ENCODE data around the gene UROD.
A peak's percentile ranks its signal among the peaks of the same experiment; 100 is the strongest.

Gene UROD

GRCh38 chr1:45008516-45008915 lies 3.5 kb upstream of the UROD start:
- DNase-seq (ENCODE audit: low read depth) = no peak

GRCh38 chr1:45009296-45009865 lies 2.7 kb upstream of the UROD start:
- DNase-seq (ENCODE audit: low read depth) = no peak

- DNase-seq (ENCODE audit: low read depth) = no peak
Observed at GRCh38 chr1:45009956-45010854, 1.8 kb upstream of the UROD start.

GRCh38 chr1:45010855-45011811 lies 921 bp upstream of the UROD start, which contains the start of gene HECTD3:
TSS of gene HECTD3 (minus strand) at chr1:45011324. CDS start at chr1:45011257, 67 bp downstream.
- DNase-seq (ENCODE audit: low read depth) = peak; percentile 61

GRCh38 chr1:45012639-45013278 lies 705 bp downstream of the UROD start:
- DNase-seq (ENCODE audit: low read depth) = no peak

GRCh38 chr1:45013551-45014209 lies 1.6 kb downstream of the UROD start:
- no peak for DNase-seq (ENCODE audit: low read depth)

GRCh38 chr1:45014321-45015028 lies 2.4 kb downstream of the UROD start:
- DNase-seq (ENCODE audit: low read depth) = peak; percentile 65

GRCh38 chr1:45015683-45016082 lies 3.6 kb downstream of the UROD start:
- no peak for DNase-seq (ENCODE audit: low read depth)

GRCh38 chr1:45016090-45016697 lies 4.1 kb downstream of the UROD start:
- no peak for DNase-seq (ENCODE audit: low read depth)

- DNase-seq (ENCODE audit: low read depth) = no peak
Observed at GRCh38 chr1:45016767-45017166, 4.7 kb downstream of the UROD start.

GRCh38 chr1:45018599-45019230 lies 6.7 kb downstream of the UROD start:
- peak; percentile 30 for DNase-seq (ENCODE audit: low read depth)

- no peak for DNase-seq (ENCODE audit: low read depth)
Observed at GRCh38 chr1:45023663-45024062, 11.6 kb downstream of the UROD start.

GRCh38 chr1:45026446-45026845 lies 14.4 kb downstream of the UROD start:
- DNase-seq (ENCODE audit: low read depth) = no peak

GRCh38 chr1:45032837-45033236 lies 20.8 kb downstream of the UROD start:
- DNase-seq (ENCODE audit: low read depth) = no peak

GRCh38 chr1:45033356-45033755 lies 21.3 kb downstream of the UROD start:
- DNase-seq (ENCODE audit: low read depth) = no peak

GRCh38 chr1:45035631-45036301 lies 23.7 kb downstream of the UROD start:
- DNase-seq (ENCODE audit: low read depth) = no peak

- DNase-seq (ENCODE audit: low read depth) = no peak
Observed at GRCh38 chr1:45037456-45037855, 25.4 kb downstream of the UROD start.

- DNase-seq (ENCODE audit: low read depth) = no peak
Observed at GRCh38 chr1:45038240-45038639, 26.2 kb downstream of the UROD start.

Measured in activated T-helper 9 cell treated with anti-CD3 and anti-CD28 coated beads, Interleukin-2, amount 50 U/mL, for 16 hours (primary cell).